ENCODE measurements around the gene SZRD1. TPM values are rescaled to one million over a fixed set of nuclear protein-coding genes. Genes with fewer than 3 reads are reported as not detected.

SZRD1 gene
- total and polyA plus RNA-seq, 9 of the 15 experiments (the other 6 are each of a cell fraction or from before 2014, with no cell fraction given), result 3.9 to 149 (median 82.5) TPM

GRCh38 chr1:16392740-16393569 is 25.9 kb downstream of the SZRD1 start:
- Histone ChIP-seq H3K9me1 (ENCODE audit: control insufficient read depth, insufficient read depth, low read length) (peaks cover 7% of the 10 kb centered on the region), H3K9ac (ENCODE audit: insufficient read depth in 1 of 2, low read depth in 2 of 2, low read length in 2 of 2) (peak overlapping the region in 1 of 2 experiments; percentile 69; a peak in 2 of 4 replicates), H3K27ac (ENCODE audit: extremely low read depth, low read depth, low read length) (no peak overlapping the region), H3K4me1 (replicated peaks in 1 of 2; ENCODE audit: control insufficient read depth in 2 of 2, insufficient read depth in 2 of 2, low read length in 2 of 2) (peaks cover 10 to 18% of the 10 kb centered on the region in 2 experiments; a peak in 4 of 5 replicates), H2AFZ (ENCODE audit: low read depth, low read length) (no peak overlapping the region), H3K27me3 (ENCODE audit: control insufficient read depth in 2 of 2, insufficient read depth in 2 of 2, low read length in 2 of 2) (no peaks in the 10 kb centered on the region), H4K20me1 (replicated peaks; ENCODE audit: control insufficient read depth, insufficient read depth, low read length) (peaks cover 27% of the 10 kb centered on the region; the same call in 1 of the 2 replicates), H3K79me2 (ENCODE audit: control insufficient read depth, insufficient read depth, low read length) (peaks cover 53% of the 10 kb centered on the region), H3K36me3 (ENCODE audit: control insufficient read depth, insufficient read depth, low read length) (peaks cover 59% of the 10 kb centered on the region), H3K4me3 (no peak overlapping the region), H3K9me3 (replicated peaks; ENCODE audit: control insufficient read depth, insufficient read depth, low read depth, low read length) (no peaks in the 10 kb centered on the region), H3K4me2 (ENCODE audit: insufficient read depth, low read length) (no peak overlapping the region)
- no peak for ATAC-seq
- TF ChIP-seq RBM22 (IDR thresholded peaks at IDR 0.05; ENCODE audit: low read depth, low read length, poor library complexity, severe bottlenecking) (peak; percentile 47), POLR2AphosphoS2 (IDR thresholded peaks at IDR 0.05; ENCODE audit: low read length) (no peak), ZNF740 (CRISPR knock-in tag; IDR thresholded peaks at IDR 0.05) (no peak), ZNF740 (tag; IDR thresholded peaks at IDR 0.05) (no peak)
- DNase-seq (ENCODE audit: extremely low read depth in 1 of 4, low spot score in 3 of 4), result no peak
- BruUV-seq (replicated peaks), result no TSS peak
- POLR2A ChIA-PET, result interaction anchor here (1.0 to 3.5 kb wide), 4 partner anchors 8 to 19 kb away, joined by 3 to 15 read pairs (median 8); no protein-coding TSS in a partner anchor
- CTCF ChIA-PET (ENCODE audit: low intra/inter-chr PET ratio), result no interaction called here
- in situ Hi-C loops (cut with MboI), result no loop called here
- no peak for FAIRE-seq
- intact Hi-C loops (cut with micrococcal nuclease), result no loop called here
- 95% methylated on average over 17 of the region's 21 CpGs for WGBS (ENCODE audit: insufficient coverage, low coverage, missing lambda C conversion rate)
